ENCODE measurements around the gene CAPN12. TPM values are rescaled to one million over a fixed set of nuclear protein-coding genes. Genes with fewer than 3 reads are reported as not detected.
"Not testable (repeated sequence)": the region's sequence is repeated elsewhere in the genome, so short reads cannot be mapped to it uniquely, and the experiment has no call there.

Gene CAPN12
- total RNA-seq, 2 experiments from 2014 or later = 1.2 to 2.6 TPM

GRCh38 chr19:38785187-38785699 lies 41.0 kb upstream of the CAPN12 start:
- POLR2A ChIA-PET = no interaction called here
- no TSS peak for BruUV-seq (replicated peaks)

GRCh38 chr19:38784224-38784623 lies 40.0 kb upstream of the CAPN12 start:
- H3K27ac ChIP-seq (ENCODE audit: low read depth, low read length, poor library complexity, severe bottlenecking) = no peak overlapping the region
- no peaks in the 10 kb centered on the region for H3K9me2 ChIP-seq (ENCODE audit: insufficient read depth, low read length)
- no TSS peak for BruUV-seq (replicated peaks)
- no peak overlapping the region for H3K4me3 ChIP-seq (ENCODE audit: low read depth, low read length, poor library complexity, severe bottlenecking)
- H3K4me1 ChIP-seq (ENCODE audit: insufficient read depth, low read length, poor library complexity, severe bottlenecking) = no peaks in the 10 kb centered on the region
- TF ChIP-seq EZH2phosphoT487 (IDR thresholded peaks at IDR 0.05; ENCODE audit: borderline replicate concordance, low read depth, low read length) (no peak), CTCF (conservative IDR thresholded peaks at IDR 0.05; ENCODE audit: low read length) (no peak)
- H4K20me1 ChIP-seq (ENCODE audit: insufficient read depth, low read length) = no peaks in the 10 kb centered on the region
- intact Hi-C loops (cut with micrococcal nuclease; ENCODE audit: unreplicated experiment) = no loop called here
- no peak overlapping the region for H2AFZ ChIP-seq (ENCODE audit: low read length)
- no peaks in the 10 kb centered on the region for H3K79me2 ChIP-seq (ENCODE audit: insufficient read depth, low read depth, low read length)
- ChIA-PET POLR2A (no interaction called here), CTCF (ENCODE audit: unreplicated experiment) (no interaction called here)
- no peak for DNase-seq (ENCODE audit: low spot score)
- no peaks in the 10 kb centered on the region for H3K36me3 ChIP-seq (ENCODE audit: insufficient read depth, low read length)
- no peak overlapping the region for H3K4me2 ChIP-seq (ENCODE audit: low read length)
- H3K9me3 ChIP-seq (ENCODE audit: low read length) = no peaks in the 10 kb centered on the region

More at GRCh38 chr19:38785187-38785699, 41.0 kb upstream of the CAPN12 start:
- Histone ChIP-seq H3K4me1 (ENCODE audit: insufficient read depth, low read length, poor library complexity, severe bottlenecking) (no peaks in the 10 kb centered on the region), H3K36me3 (ENCODE audit: insufficient read depth, low read length) (no peaks in the 10 kb centered on the region), H3K4me2 (ENCODE audit: low read length) (no peak overlapping the region), H4K20me1 (ENCODE audit: insufficient read depth, low read length) (no peaks in the 10 kb centered on the region), H3K27ac (ENCODE audit: low read depth, low read length, poor library complexity, severe bottlenecking) (no peak overlapping the region), H2AFZ (ENCODE audit: low read length) (no peak overlapping the region), H3K9me3 (ENCODE audit: low read length) (no peaks in the 10 kb centered on the region), H3K4me3 (ENCODE audit: low read depth, low read length, poor library complexity, severe bottlenecking) (no peak overlapping the region), H3K79me2 (ENCODE audit: insufficient read depth, low read depth, low read length) (no peaks in the 10 kb centered on the region), H3K9me2 (ENCODE audit: insufficient read depth, low read length) (no peaks in the 10 kb centered on the region)
- no peak for DNase-seq (ENCODE audit: low spot score)
- CTCF ChIA-PET (ENCODE audit: unreplicated experiment) = interaction anchor here (0.6 kb wide), 1 partner anchor 175 kb away, joined by 3 read pairs; no protein-coding TSS in a partner anchor
- no peak for TF ChIP-seq CTCF (conservative IDR thresholded peaks at IDR 0.05; ENCODE audit: low read length)
- TF ChIP-seq EZH2phosphoT487 (IDR thresholded peaks at IDR 0.05; ENCODE audit: borderline replicate concordance, low read depth, low read length) = no peak
- intact Hi-C loops (cut with micrococcal nuclease; ENCODE audit: unreplicated experiment) = no loop called here

- intact Hi-C loops (cut with micrococcal nuclease; ENCODE audit: unreplicated experiment); POLR2A ChIA-PET; CTCF ChIA-PET (ENCODE audit: unreplicated experiment); H3K36me3 ChIP-seq (ENCODE audit: insufficient read depth, low read length); H3K4me3 ChIP-seq (ENCODE audit: low read depth, low read length, poor library complexity, severe bottlenecking); H2AFZ ChIP-seq (ENCODE audit: low read length); H3K27ac ChIP-seq (ENCODE audit: low read depth, low read length, poor library complexity, severe bottlenecking); H3K79me2 ChIP-seq (ENCODE audit: insufficient read depth, low read depth, low read length); H3K4me1 ChIP-seq (ENCODE audit: insufficient read depth, low read length, poor library complexity, severe bottlenecking); H4K20me1 ChIP-seq (ENCODE audit: insufficient read depth, low read length); BruUV-seq (replicated peaks); H3K9me2 ChIP-seq (ENCODE audit: insufficient read depth, low read length); H3K9me3 ChIP-seq (ENCODE audit: low read length); H3K4me2 ChIP-seq (ENCODE audit: low read length); DNase-seq (ENCODE audit: low spot score): not testable (repeated sequence)
Measured at GRCh38 chr19:38782212-38782611, 37.9 kb upstream of the CAPN12 start.
